Left ventricle myocardium inferior (tissue), 1 donor: ENCODE data around the gene FLRT2. TPM values are rescaled to one million over a fixed set of nuclear protein-coding genes. Genes with fewer than 3 reads are reported as not detected.

ENCODE experiments used
- DNase-seq: peaks from one replicate; pipeline ENCODE4 v3.0.0-alpha.2; 2020
- H3K27ac ChIP-seq: fragments of 200-600 bp; replicated peaks from 2 replicates; pipeline ENCODE4 v1.8.0; 2021
- H3K27me3 ChIP-seq: fragments of 200-600 bp; 2 replicates; pipeline ENCODE4 v1.8.0; 2021; ENCODE audit warnings: low read depth
- H3K36me3 ChIP-seq: fragments of 200-600 bp; 2 replicates; pipeline ENCODE4 v1.8.0; 2021
- H3K4me1 ChIP-seq: fragments of 200-600 bp; 2 replicates; pipeline ENCODE4 v1.8.0; 2021
- H3K4me3 ChIP-seq: fragments of 200-600 bp; 2 replicates; pipeline ENCODE4 v1.8.0; 2021; ENCODE audit warnings: mild to moderate bottlenecking, moderate library complexity
- H3K9me3 ChIP-seq: fragments of 200-600 bp; replicated peaks from 2 replicates; pipeline ENCODE4 v1.8.0; 2021
- CTCF ChIP-seq: fragments of 200-600 bp; IDR thresholded peaks from 2 replicates; pipeline ENCODE4 v1.8.0; 2021; ENCODE audit warnings: antibody characterized with exemption, mild to moderate bottlenecking, borderline replicate concordance
- intact Hi-C: fragments of 100-400 bp; cut with micrococcal nuclease; formaldehyde crosslinking; loops from one replicate; pipeline ENCODE4 v1.11.0; 2022
- total RNA-seq: library from RNA; stranded (reverse); fragmentation: NEBNext Ultra II Directional; extraction: Animal tissue kit (Norgen Biotek cat#: 25700); gene quantifications from one replicate; pipeline ENCODE4 v1.2.1, GENCODE V29; 2021
- donor health status: DM: no; HTN: yes; CAD: no; lungs with severe emphysema.

FLRT2 gene
- total RNA-seq, 1 donor from 2014 or later, result 4.7 TPM

- TF ChIP-seq CTCF, result no peak
- H3K27me3 ChIP-seq, result no peaks in the 10 kb centered on the region
- H3K4me1 ChIP-seq, result no peaks in the 10 kb centered on the region
- no peaks in the 10 kb centered on the region for H3K9me3 ChIP-seq
- intact Hi-C loops, result no loop called here
- peaks cover 7% of the 10 kb centered on the region for H3K36me3 ChIP-seq
- no peak overlapping the region for H3K27ac ChIP-seq
- no peak overlapping the region for H3K4me3 ChIP-seq
- no peak for DNase-seq
Measured at GRCh38 chr14:85622106-85622505, 92.2 kb downstream of the FLRT2 start.

DNA sequence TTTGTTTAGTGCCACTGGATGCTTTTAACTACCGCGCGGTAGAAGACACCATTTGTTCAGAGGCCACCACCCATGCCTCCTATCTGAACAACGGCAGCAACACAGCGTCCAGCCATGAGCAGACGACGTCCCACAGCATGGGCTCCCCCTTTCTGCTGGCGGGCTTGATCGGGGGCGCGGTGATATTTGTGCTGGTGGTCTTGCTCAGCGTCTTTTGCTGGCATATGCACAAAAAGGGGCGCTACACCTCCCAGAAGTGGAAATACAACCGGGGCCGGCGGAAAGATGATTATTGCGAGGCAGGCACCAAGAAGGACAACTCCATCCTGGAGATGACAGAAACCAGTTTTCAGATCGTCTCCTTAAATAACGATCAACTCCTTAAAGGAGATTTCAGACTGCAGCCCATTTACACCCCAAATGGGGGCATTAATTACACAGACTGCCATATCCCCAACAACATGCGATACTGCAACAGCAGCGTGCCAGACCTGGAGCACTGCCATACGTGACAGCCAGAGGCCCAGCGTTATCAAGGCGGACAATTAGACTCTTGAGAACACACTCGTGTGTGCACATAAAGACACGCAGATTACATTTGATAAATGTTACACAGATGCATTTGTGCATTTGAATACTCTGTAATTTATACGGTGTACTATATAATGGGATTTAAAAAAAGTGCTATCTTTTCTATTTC, 93.2 kb downstream of the FLRT2 start:
- H3K4me1 ChIP-seq, result no peaks in the 10 kb centered on the region
- H3K9me3 ChIP-seq, result no peaks in the 10 kb centered on the region
- TF ChIP-seq CTCF, result no peak
- DNase-seq, result no peak
- intact Hi-C loops, result no loop called here
- no peaks in the 10 kb centered on the region for H3K27me3 ChIP-seq
- peaks cover 7% of the 10 kb centered on the region for H3K36me3 ChIP-seq
- no peak overlapping the region for H3K4me3 ChIP-seq
- H3K27ac ChIP-seq, result no peak overlapping the region

DNA sequence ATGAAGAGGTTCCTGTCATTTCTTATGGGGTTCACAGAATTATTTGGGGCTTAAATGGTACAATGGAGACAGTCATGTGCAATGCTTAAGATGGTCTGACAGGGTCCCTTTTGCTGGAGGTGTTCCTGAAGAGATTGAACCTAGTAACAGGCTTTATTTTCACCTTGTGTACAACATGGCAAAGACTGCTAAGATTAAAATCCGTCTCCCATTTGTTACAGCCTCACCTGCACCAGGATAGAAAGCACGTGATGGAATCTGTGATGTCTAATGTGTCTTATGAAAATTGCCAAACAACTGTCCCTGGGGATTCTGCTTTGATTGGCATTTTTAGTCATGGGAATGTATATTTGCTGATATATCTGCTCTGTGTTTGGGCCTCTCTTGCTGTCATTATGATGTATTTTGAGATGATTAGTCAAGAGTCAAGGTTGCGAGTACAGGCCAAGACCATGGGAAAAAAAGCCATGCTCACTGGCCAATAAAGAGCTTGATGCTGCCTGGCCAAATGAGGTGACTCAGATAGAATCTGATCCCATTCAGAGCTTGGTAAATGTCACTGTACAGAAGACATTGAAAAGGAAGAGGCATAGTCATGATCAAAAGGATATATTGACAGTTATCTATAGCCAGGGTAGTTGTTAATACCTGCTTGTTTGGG, 96.1 kb downstream of the FLRT2 start:
- no peak for DNase-seq
- no peak for TF ChIP-seq CTCF
- H3K4me3 ChIP-seq, result no peak overlapping the region

DNA sequence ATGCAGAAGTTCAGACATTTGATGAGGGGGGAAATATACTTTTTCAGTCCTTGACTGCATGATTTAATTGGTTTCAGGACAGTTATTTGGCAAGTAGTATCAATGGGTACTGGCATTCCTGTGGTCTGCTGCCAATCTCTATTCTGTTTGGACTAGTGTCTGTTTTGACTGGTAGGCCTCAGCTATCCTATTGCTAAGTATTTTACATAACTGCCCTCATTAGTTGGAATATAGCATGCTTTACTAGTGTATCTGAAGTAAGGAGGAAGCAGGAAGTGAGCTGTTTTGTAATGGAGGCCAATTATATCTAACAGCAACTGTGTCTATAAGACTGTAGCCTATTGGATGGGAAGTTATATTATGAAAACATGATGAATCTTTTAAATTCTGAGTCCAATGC, 104.3 kb downstream of the FLRT2 start:
- Histone ChIP-seq H3K9me3 (no peaks in the 10 kb centered on the region), H3K4me3 (no peak overlapping the region), H3K36me3 (no peaks in the 10 kb centered on the region), H3K27ac (no peak overlapping the region), H3K4me1 (no peaks in the 10 kb centered on the region), H3K27me3 (no peaks in the 10 kb centered on the region)
- no peak for TF ChIP-seq CTCF
- no peak for DNase-seq
- intact Hi-C loops, result no loop called here

More for the DNA sequence above, 96.1 kb downstream of the FLRT2 start:
- H3K9me3 ChIP-seq, result no peaks in the 10 kb centered on the region
- peaks cover 7% of the 10 kb centered on the region for H3K36me3 ChIP-seq
- H3K27ac ChIP-seq, result no peak overlapping the region
- no peaks in the 10 kb centered on the region for H3K27me3 ChIP-seq
- intact Hi-C loops, result no loop called here
- H3K4me1 ChIP-seq, result no peaks in the 10 kb centered on the region

- no peaks in the 10 kb centered on the region for H3K4me1 ChIP-seq
- intact Hi-C loops, result no loop called here
- H3K27ac ChIP-seq, result no peak overlapping the region
- no peaks in the 10 kb centered on the region for H3K9me3 ChIP-seq
- H3K36me3 ChIP-seq, result no peaks in the 10 kb centered on the region
- no peak overlapping the region for H3K4me3 ChIP-seq
- H3K27me3 ChIP-seq, result no peaks in the 10 kb centered on the region
- no peak for TF ChIP-seq CTCF
- DNase-seq, result no peak
Measured at GRCh38 chr14:85644211-85644610, 114.3 kb downstream of the FLRT2 start.
